Measurements from ENCODE around the gene DLX5.

The DLX5 gene

DNA sequence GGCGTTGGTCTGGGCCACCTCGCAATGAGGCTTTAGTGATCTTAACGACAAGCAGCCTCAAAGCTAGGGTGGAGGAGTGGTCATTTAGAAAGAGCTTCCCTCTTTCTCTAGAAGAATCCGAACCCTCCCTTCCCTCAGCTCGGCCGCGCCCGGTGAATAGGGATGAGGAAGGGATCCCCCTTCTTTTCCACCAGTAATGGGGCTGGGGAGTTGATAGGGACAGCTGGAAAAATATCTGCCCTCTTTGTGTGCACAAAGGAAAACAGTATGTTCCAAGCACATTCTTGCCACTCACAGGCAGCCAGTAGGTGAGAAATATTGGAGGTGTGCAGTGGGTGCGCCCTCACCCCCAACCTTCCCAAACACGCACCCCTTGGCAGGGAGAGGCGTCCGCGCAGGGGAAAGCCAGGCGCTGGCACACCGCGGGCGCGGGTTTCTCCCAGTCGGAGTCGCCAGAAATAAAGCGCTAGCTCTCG lies 6.5 kb downstream of the DLX5 start:
- no peak for DNase-seq (ENCODE audit: low read depth in 3 of 3)

DNA sequence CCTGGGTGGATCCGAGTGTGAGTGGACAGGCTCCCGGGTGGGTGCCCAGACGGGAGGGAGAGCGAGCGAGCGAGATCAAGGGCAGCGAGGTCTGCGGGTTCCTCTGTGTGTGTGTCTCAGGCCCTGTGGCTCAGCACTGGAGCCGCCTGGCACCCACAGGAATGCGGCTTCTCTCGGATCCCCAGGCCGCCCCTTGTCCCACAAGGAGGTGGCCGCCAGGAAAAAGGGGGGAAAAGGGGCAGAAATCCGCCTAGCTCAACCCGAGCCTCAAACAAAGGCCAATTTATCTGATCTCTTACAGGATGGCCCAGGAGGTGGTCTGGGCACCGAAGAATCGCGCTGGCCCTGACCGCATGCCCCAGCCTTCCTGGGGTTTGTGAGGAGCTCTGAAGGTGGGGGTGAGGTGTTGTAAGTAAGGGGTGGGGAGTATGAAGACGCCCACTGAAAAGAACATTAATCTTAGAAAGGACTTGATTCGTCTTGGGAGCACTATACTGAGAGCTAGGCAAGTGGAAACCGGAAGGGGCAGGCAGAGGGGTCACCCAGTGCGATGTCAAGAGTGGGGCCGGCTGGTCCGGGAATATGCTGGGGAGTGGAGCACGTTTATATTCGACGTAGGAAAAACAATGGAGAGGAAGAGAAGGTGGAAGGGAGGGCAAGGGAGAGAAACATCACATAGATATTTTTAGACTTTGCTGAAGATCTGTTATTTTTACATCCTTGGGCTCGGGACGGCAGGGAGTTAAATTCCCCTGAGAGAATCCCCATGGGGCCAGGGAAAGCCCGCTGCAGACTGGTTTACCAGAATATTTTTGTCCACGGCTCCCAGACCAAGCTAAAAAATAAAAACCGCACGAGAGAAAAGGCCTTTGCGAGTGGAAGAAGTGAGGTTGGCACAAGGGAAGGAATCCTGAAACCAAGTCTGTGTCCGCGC lies 7.2 kb downstream of the DLX5 start:
- no peak for DNase-seq (ENCODE audit: low read depth in 3 of 3)

DNA sequence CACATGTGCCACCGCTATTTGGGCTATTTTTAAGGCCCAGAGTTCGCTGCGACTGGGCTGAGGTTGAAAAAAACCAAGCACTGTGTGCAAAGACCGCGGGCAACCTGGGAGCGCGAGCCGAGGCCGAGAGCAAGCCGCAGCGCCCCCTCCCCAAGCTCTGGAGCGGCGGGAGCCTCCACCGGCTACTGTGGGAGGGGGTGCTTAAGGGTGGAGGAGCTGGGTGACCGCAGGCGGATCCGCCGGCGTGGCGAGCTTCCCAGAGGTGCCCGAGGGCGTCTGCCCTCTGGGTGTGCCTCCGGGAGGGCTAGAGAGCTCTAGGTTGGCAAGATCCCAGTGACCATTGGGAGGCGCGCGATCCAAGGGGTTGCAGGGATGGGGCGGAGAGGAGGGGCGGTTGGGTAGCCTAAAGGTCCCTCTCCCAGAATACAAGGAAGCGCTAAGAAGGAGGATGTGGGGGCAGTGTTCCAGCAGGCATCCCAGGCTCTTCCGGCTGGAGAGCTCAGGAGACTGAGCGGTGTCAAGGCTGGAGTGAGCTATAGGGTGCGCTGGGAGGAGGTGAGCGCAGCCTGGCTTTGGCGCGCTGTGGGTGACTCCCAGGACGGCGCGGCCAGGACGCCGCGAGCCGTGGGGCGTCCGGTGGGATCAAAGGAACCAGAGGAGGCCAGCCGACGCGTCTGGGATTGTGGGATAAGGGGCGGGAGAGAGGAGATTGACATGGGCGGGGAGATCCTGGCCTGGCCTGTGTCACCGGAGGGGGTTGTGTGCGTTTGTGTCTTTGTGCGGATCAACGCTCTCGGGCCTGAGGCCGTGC lies 8.0 kb downstream of the DLX5 start:
- no peak for DNase-seq (ENCODE audit: low read depth in 3 of 3)

DNA sequence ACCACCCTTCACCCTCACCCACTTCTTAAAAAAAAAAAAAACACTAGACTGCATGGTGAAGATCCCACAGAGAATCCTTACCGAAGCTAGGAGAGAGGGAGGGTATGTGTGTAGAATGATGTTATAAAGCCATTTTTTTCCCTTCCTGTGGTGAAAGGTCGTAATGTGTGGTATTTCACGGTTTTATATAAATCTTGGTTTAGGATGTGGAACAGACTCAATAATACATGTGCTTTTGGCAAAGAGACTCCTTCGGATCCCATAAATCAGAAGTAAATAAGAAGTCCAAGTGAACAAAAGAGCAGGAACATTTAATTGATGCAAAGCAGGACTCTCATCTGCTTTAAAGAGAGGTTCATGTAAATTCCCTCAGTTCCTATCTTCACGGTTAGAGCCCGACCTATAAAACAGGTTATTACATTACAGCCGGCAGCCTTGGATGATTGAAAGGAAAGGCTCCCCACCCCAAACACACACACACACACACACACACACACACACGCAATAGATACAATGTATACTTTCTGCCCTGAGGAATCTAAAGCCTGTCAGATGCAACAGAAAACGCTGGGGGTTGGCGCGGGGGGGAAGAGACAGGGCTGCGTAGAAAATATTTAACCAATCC lies 8.8 kb downstream of the DLX5 start:
- DNase-seq (ENCODE audit: low read depth in 3 of 3) = no peak

DNA sequence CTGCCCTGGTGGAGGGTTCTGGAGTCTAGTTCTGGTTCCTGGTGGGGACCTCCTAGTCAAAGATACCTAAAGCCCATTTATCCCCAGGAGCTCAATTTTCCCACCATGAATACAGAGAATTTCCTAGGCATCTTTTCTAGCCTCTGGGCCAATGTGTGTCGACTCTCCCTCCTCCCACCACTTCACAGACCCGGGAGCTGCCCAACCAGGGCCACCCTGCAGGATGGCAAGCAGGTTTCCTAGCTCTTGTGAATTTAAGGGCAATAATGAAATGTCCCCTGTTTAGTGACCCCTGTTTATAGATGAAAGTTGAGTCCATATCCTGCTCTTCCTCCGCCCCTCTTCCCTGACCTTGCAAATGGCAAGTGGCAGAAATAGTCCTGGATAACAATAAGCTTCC lies 9.4 kb downstream of the DLX5 start:
- DNase-seq (ENCODE audit: low read depth in 3 of 3) = no peak

DNA sequence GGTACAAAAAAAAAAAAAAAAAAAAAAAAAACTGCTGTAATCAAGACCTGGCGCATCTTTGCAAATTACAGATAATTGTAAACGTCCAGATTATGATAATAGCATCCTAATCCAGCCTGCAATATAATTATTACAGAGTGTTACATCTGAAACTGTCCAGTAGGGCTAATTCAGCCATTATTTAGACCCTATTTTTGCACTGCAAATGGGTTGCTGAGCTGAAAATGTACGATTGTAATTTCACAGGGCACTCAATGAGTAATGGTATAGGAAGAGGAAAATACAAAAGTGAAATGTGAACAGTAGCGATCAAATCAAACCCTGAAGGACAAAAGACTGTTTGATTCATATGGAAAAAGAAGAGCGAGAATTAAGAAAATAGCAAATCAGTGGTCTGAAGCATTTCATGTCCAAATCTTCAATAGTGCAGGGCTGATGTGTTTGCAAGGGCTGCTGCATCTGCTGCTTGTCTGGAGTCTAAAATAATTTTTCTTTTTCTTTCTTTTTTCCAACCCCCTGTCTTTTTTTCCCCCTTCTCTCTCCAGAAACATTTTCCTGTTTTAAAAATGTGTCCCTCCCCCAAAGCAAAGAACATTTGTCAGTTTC lies 10.4 kb downstream of the DLX5 start:
- no peak for DNase-seq (ENCODE audit: low read depth in 3 of 3)

DNA sequence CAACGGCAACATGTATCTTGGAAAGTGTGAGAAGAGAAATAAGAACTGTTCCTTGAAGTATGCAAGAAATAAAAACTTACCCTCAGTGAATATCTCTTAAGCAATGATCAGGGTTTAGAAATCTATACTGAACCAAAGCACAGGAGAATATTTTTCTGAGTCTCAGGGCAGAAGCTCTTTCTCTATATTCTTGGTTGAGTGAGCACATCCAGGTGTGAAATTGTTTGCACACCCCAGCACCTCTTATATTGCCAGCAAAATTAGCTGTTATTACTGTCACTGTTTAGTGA lies 10.8 kb downstream of the DLX5 start:
- no peak for DNase-seq (ENCODE audit: low read depth in 3 of 3)

DNA sequence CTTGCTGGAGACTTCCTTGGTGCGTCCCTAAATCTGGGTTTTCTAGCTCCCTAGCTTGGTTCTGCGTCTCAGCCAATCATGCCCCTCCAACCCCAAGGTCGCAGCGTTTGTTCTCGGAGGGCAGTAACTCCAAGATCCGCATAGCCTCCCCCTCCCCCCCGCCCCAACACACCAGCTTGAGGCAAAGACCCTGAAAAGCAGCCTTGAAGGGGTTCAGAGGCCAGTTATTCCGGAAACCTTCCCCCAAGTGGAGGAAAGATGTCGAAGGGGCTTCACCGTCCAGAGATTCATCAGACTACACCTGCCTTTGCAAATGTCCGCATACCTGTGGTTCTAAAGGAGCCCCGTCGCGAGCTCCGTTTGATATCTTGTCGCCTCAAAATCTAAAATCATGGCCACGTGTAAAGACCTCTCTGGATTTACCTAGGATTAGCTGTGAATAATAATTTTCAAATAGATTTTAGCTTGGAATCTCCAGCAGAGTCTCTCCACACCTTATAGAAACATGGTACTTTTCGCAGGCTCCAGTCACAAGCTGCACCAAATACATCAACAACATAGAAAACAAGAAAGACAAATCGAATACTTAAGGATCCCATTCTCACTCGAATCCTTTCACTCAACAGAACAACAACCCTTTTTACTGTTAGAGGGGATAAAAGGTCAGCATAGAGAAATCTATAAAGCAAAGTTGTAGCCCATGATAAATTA lies 11.3 kb downstream of the DLX5 start:
- no peak for DNase-seq (ENCODE audit: low read depth in 3 of 3)

DNA sequence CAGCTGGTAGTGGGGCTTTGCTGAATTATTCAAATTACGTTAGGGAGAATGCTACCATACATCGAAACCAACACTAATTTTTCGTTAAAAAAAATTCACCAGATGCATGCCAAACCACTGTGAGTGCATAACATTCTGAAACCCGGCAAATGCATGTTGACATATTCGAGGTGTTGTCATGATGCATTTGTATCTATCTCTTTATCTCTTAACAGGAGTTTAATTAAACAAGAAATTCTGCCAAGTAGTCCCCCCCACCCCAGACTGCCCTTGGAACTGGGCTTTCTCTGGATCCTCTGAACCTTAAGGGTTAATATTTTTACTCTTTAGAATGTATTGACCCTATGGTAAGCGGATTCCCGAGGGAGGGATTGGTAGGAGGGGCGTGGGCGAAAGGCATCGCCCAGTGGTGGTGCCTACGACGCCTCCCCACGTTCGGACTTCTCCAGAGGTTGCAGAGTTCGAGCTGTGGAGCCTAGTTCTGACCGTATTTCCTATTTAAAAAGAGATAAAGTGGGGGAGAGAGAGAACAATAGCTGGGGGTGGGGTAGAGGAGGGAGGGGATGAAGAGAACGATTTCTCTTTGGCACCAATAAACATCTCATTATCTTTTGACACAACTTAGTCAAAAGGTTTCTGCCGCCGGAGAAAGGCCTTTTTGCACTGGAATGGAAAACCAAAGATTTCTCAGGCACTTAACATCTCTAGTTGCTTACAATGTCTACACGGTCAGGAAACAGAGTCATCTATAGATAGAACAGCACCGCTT lies 12.1 kb downstream of the DLX5 start:
- no peak for DNase-seq (ENCODE audit: low read depth in 3 of 3)

DNA sequence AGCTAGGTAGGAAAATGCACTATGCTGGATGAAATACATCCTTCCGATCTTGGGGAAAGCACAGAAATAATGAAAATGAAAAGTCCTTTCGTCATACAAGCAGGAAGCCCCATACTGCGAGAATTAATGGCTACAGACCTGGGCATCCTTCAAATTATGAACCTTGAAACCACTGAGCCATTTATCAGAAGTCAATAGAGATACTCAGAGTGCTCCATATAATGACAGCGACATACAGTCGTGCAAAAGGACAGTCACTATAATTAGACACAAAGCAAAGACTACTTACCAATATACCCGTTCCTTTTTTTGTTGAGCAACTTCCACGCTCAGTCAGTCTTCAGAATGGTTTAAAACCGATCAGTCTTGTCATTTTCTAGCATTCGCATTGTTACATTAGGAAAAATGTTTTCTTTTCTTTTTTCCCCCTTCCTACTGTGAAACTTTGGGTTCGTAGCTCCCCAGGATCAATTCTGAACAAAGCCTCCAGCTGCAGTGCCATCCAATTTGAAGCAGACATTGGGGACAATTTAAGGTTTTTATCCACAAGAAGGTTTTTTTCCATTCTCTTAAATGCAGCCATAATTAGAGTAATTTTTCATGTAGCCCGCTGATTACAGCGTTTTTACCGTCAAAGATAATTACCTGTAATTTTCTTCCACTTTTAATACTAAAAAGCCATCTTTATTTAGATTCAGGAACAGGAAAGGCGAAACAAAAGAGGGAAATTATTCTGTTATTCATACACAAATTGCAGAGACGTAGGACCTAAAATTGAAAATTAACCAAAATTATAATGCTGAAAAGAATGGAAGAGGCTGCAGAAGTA lies 12.9 kb downstream of the DLX5 start:
- DNase-seq (ENCODE audit: low read depth in 3 of 3) = no peak

DNA sequence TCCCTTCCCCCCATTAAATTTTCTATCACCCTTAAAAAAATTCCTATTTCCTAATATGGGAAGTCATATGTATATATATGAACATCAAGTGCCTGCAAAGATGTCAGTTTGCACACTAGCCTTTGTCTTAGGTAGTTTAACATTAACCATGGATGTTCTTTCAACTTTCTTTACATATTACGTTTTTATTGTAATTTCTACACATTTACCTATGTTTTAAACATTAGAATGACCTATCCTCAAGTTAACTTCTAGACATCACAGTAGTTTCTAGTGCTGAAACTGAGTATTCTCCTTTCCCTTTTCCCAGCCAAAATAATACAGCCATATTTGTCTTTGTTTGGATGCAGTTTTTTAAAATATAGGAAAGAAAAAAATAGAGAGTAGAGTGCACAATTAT lies 13.5 kb downstream of the DLX5 start:
- no peak for DNase-seq (ENCODE audit: low read depth in 3 of 3)

DNA sequence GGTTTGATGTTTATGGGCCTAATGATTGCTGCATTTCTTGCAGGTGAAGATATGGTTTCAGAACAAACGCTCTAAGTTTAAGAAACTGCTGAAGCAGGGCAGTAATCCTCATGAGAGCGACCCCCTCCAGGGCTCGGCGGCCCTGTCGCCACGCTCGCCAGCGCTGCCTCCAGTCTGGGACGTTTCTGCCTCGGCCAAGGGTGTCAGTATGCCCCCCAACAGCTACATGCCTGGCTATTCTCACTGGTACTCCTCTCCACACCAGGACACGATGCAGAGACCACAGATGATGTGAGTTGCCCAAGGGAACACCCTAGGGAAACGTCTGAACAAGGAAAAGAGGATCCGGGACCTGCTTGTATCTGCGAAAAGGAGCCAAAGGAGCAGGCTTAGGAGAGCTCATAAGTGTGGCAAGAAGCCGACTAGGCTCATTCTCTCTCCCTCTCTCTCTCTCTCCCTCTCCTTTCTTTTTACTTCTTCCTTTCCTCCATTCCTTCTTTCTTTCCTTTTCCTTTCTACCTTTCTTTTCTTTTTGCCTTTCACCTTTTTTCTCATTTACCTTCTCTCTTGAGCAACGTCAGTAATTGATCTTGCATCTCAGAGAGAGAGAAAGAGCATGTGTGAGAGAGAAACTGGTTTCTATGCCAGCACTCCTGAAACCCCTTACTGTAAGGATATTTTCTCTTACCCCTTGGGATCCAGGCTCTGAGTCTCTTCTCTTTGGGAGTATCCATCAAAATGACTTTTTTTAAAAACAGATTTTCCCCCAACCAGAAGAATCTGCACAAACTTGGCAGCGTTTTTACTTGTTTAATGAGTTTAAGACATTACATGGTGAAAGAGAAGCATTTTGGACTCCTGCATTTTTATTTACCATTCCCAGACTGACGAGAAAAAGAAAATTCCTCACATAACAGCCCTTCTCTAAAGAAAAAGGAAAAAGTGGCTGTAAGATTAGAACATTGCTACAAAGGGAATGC lies 14.6 kb downstream of the DLX5 start:
- DNase-seq (ENCODE audit: low read depth in 3 of 3) = no peak

DNA sequence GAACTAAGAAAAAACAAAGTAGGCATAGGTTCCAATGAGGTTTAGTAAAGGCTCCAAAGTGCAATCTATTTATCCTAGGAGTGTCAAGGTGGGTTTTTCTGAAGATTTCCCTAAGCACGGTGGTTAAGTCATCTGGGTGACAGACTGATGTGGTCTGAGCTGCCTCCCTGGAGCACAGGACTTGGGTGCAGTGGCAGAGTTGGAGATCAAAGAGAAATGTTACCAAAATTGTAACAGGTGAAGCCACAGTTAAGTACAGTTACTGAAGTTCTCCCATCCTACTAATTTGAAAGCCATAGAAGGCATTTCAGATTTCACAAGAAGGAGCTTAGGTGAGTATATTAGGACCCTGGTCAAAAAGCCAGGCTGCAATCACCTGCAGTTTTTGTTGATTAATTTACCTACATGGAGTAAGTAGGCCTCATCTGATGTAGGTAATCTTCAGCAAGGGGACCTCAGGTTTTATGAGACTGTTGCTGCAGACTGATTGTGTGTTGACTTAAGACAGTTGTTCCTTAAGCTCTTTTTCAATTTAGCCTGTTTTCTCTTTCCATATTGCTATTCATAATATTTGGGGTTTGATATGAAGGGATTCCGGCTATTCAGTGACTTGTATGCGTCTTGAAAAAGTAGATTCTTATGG lies 16.2 kb downstream of the DLX5 start:
- DNase-seq (ENCODE audit: low read depth in 3 of 3) = no peak

DNA sequence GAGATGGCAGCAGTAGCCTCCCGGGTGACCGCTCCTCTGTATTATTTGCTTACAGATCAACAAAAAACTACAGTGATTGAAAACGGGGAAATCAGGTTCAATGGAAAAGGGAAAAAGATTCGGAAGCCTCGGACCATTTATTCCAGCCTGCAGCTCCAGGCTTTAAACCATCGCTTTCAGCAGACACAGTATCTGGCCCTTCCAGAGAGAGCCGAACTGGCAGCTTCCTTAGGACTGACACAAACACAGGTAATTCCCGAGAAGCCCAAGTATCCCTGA lies 17.1 kb downstream of the DLX5 start:
- DNase-seq (ENCODE audit: low read depth in 3 of 3) = no peak

DNA sequence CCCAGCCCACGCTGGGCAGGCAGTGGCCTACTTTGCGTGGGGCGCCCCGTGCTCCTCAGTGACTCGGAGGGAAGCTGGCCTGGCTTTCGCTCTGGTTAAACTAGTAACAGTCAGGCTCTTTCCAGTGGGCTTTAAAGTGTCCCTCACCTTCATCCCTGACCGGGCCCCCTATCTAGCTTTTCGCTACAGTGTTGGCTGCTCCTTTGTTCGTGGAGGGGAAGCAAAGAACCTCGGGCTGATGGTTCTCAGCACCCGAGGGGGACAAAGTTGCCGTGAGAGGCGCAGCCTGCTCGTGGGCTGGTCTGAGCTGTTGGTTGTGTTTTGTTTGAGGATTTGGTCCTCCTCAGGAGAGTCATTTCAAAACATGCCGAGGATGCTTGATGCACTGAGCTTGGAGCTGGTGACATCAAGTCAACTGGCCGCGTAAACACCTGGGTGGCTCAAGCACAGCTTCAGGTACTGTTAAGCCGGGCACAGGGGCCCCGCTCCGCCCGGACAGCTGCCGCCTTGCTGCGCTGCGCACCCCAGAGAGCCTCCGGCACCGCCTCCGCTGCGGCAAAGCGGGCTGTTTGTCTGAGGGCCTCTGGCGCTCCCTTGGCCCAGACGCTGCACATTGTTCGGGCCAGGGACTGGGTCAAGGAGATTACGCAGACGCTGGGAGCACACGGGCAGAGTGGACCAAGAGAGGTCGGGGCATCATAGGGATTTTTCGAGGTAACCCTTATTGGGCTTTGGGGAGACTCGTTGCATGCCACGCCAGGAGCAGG lies 17.6 kb downstream of the DLX5 start:
- DNase-seq (ENCODE audit: low read depth in 3 of 3) = no peak

DNA sequence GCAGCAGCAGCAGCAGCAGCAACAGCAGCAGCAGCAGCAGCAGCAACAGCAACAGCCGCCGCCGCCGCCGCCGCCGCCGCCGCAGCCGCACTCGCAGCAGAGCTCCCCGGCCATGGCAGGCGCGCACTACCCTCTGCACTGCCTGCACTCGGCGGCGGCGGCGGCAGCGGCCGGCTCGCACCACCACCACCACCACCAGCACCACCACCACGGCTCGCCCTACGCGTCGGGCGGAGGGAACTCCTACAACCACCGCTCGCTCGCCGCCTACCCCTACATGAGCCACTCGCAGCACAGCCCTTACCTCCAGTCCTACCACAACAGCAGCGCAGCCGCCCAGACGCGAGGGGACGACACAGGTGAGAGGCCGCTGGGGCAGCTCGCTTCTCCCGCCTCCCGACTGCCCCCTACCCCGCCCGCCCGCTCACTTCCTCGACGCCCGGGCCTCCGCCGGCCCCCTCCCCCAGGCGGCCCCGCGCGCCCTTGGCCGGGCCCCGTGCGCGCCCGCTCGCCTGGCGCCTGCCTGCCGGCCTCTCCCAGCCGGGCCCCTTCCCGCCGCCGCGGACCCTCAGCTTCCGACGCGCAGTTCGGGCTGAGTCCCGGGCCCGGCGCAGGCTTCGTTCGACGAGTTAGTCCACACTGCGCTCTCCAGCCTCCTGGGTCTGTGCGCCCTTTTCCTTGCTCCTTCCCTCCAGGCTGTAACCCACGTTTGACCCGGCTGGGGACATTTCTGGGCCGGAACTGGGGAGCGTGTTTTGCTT lies 18.4 kb downstream of the DLX5 start:
- DNase-seq (ENCODE audit: low read depth in 3 of 3) = no peak
